DOHH2 (cell line): ENCODE measurements around the gene SPTBN1.

Source experiments
- H3F3A ChIP-seq: fragments of 200-600 bp; sonication (generic), shearing (Covaris generic); 2 replicates; pipeline ENCODE4 v1.6.0; 2016; ENCODE audit warnings: antibody characterized with exemption, mild to moderate bottlenecking; ENCODE audit not compliant: control insufficient read depth, insufficient read depth
- H3K27ac ChIP-seq: fragments of 200-600 bp; sonication (generic); 2 replicates; pipeline ENCODE4 v1.5.1; 2014; ENCODE audit warnings: low read depth, mild to moderate bottlenecking, low read length, moderate library complexity
- H3K27me3 ChIP-seq: fragments of 200-600 bp; sonication (generic); 2 replicates; pipeline ENCODE4 v1.6.1; 2014; ENCODE audit warnings: mild to moderate bottlenecking, low read length, mixed read lengths; ENCODE audit not compliant: control insufficient read depth
- H3K36me3 ChIP-seq: fragments of 200-600 bp; sonication (generic); 2 replicates; pipeline ENCODE4 v1.6.1; 2014; ENCODE audit warnings: mild to moderate bottlenecking, low read length, moderate library complexity, mixed read lengths; ENCODE audit not compliant: control insufficient read depth
- H3K4me1 ChIP-seq: fragments of 200-600 bp; sonication (generic); 2 replicates; pipeline ENCODE4 v1.6.1; 2014; ENCODE audit warnings: mild to moderate bottlenecking, low read length, mixed read lengths; ENCODE audit not compliant: control insufficient read depth
- H3K4me2 ChIP-seq: fragments of 200-600 bp; sonication (generic); 2 replicates; pipeline ENCODE4 v1.6.0; 2014; ENCODE audit warnings: mild to moderate bottlenecking, low read length, moderate library complexity
- H3K4me3 ChIP-seq: fragments of 200-600 bp; sonication (generic); 2 replicates; pipeline ENCODE4 v1.5.1; 2014; ENCODE audit warnings: mild to moderate bottlenecking, low read length, mixed read lengths
- H3K79me2 ChIP-seq: fragments of 200-600 bp; sonication (generic); 2 replicates; pipeline ENCODE4 v1.6.1; 2014; ENCODE audit warnings: mild to moderate bottlenecking, low read length, mixed read lengths; ENCODE audit not compliant: control insufficient read depth
- H3K9me2 ChIP-seq: fragments of 200-600 bp; sonication (generic); replicated peaks from 2 replicates; pipeline ENCODE4 v1.6.1; 2014; ENCODE audit warnings: mild to moderate bottlenecking, low read length, mixed read lengths; ENCODE audit not compliant: control insufficient read depth
- H3K9me3 ChIP-seq: fragments of 200-600 bp; sonication (generic); 2 replicates; pipeline ENCODE4 v1.6.1; 2014; ENCODE audit warnings: antibody characterized with exemption, low read length, mixed read lengths; ENCODE audit not compliant: control insufficient read depth, insufficient read depth
- H4K20me1 ChIP-seq: fragments of 200-600 bp; sonication (generic); 2 replicates; pipeline ENCODE4 v1.6.0; 2014; ENCODE audit warnings: low read depth, mild to moderate bottlenecking, antibody characterized with exemption, low read length, moderate library complexity; ENCODE audit not compliant: control insufficient read depth, insufficient read depth
- EZH2phosphoT487 ChIP-seq: fragments of 200-600 bp; sonication (generic); IDR thresholded peaks from 2 replicates; pipeline ENCODE4 v1.6.1; 2017; ENCODE audit warnings: borderline replicate concordance, mild to moderate bottlenecking, antibody characterized with exemption, low read length, moderate library complexity, mixed read lengths
- TF ChIP-seq, protein P1 (sequence below): fragments of 200-600 bp; sonication (generic); IDR thresholded peaks from one replicate; pipeline ENCODE4 v1.5.1; 2014; ENCODE audit warnings: antibody characterized with exemption, mild to moderate bottlenecking, low read depth, low read length; ENCODE audit not compliant: poor library complexity, severe bottlenecking

Gene SPTBN1

DNA sequence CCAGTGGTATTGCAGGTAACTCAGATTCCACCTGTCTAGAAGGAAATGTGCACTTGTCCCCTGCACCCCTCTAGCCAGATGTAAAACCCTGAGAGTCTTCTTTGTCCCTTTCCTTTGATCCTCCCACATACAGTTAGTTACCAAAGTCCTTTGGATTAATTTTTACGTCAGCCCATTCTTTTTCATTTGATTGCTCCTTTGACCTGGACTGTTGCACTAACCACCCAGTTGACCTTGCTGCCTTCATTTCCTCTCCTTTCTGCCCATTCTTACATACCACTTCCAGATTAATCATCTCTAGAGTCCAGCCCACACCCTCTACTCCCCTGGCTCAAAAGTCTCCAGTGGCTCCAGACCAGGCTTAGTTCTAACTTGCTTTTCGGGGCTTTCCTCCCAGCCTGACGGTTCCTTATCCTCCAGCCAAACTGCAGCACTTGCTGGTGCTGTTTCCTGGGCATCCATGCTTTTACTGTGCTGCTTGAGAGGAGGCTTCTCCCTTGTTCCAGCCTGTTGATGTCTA, 99.3 kb downstream of the SPTBN1 start:
- Histone ChIP-seq H3F3A (peaks cover 3% of the 10 kb centered on the region; the same call in 1 of the 2 replicates), H3K27ac (no peak overlapping the region), H3K36me3 (no peaks in the 10 kb centered on the region)

DNA sequence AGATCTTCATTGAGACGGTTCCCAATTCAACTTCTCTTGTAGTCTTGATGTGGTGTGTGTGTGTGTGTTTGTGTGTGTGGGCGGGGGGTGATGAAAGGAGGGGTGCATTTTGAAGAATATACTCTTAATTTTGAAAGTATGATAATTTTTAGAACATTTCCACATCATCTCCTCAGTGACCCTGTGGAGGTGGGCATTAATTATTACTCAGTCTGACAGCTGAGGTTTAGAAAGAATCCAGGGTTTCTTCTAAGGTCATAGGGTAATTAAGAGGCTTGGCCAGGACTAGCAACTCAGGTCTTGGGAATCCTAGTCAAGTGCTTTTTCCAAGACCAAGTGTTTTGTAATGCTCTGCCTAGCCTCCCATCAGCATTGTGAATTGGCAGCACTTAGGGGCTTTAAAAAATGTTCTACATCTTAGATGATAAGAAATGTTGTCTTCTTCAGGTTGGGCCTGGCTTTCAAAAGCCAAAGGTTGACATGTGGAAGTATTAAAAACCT, 100.5 kb downstream of the SPTBN1 start:
- H4K20me1 ChIP-seq: no peaks in the 10 kb centered on the region
- H3K9me2 ChIP-seq: no peaks in the 10 kb centered on the region
- H3K27me3 ChIP-seq: peaks cover 22% of the 10 kb centered on the region
- H3K79me2 ChIP-seq: peaks cover 7% of the 10 kb centered on the region
- H3K36me3 ChIP-seq: no peaks in the 10 kb centered on the region
- H3K27ac ChIP-seq: no peak overlapping the region
- H3K4me1 ChIP-seq: peaks cover 42% of the 10 kb centered on the region
- H3K9me3 ChIP-seq: no peaks in the 10 kb centered on the region
- peaks cover 3% of the 10 kb centered on the region; the same call in 1 of the 2 replicates for H3F3A ChIP-seq
- H3K4me3 ChIP-seq: no peak overlapping the region
- TF ChIP-seq, protein P1, sequence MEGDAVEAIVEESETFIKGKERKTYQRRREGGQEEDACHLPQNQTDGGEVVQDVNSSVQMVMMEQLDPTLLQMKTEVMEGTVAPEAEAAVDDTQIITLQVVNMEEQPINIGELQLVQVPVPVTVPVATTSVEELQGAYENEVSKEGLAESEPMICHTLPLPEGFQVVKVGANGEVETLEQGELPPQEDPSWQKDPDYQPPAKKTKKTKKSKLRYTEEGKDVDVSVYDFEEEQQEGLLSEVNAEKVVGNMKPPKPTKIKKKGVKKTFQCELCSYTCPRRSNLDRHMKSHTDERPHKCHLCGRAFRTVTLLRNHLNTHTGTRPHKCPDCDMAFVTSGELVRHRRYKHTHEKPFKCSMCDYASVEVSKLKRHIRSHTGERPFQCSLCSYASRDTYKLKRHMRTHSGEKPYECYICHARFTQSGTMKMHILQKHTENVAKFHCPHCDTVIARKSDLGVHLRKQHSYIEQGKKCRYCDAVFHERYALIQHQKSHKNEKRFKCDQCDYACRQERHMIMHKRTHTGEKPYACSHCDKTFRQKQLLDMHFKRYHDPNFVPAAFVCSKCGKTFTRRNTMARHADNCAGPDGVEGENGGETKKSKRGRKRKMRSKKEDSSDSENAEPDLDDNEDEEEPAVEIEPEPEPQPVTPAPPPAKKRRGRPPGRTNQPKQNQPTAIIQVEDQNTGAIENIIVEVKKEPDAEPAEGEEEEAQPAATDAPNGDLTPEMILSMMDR: no peak
- no peak for TF ChIP-seq EZH2phosphoT487
- H3K4me2 ChIP-seq: no peak overlapping the region

More for the DNA sequence above, 99.3 kb downstream of the SPTBN1 start:
- H3K9me2 ChIP-seq: no peaks in the 10 kb centered on the region
- no peak overlapping the region for H3K4me2 ChIP-seq
- H3K4me3 ChIP-seq: no peak overlapping the region
- H4K20me1 ChIP-seq: no peaks in the 10 kb centered on the region
- H3K4me1 ChIP-seq: peaks cover 43% of the 10 kb centered on the region
- 0 out of 2 replicates have a peak, but pooled peaks cover 2% of the 10 kb centered on the region for H3K79me2 ChIP-seq
- H3K9me3 ChIP-seq: no peaks in the 10 kb centered on the region
- no peak for TF ChIP-seq EZH2phosphoT487
- TF ChIP-seq, protein P1: no peak
- H3K27me3 ChIP-seq: peaks cover 15% of the 10 kb centered on the region

DNA sequence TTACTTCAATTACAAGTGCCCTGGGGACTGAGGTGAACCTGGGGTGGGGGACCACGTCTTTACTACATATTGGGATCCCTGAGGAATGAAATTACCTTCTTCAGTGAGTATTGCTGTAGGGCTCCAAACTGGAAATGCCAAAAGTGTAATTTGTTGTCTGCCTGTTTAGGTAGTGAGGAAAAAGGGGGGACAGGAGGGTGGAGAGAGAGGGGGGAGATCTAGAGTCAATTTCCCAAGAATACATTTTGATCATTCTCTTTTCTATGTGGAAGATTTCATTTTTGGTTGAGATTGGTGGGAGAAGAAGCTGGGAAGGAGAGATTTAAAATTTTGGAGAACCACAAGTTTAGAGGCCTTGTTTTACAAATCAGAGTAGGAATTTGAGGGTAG, 101.1 kb downstream of the SPTBN1 start:
- Histone ChIP-seq H3K27ac (no peak overlapping the region), H3K4me1 (peaks cover 42% of the 10 kb centered on the region), H4K20me1 (no peaks in the 10 kb centered on the region), H3K4me2 (peak overlapping the region; percentile 93), H3K79me2 (peaks cover 7% of the 10 kb centered on the region), H3K27me3 (peaks cover 22% of the 10 kb centered on the region), H3K9me3 (no peaks in the 10 kb centered on the region), H3K9me2 (no peaks in the 10 kb centered on the region), H3K36me3 (no peaks in the 10 kb centered on the region), H3F3A (peaks cover 3% of the 10 kb centered on the region; the same call in 1 of the 2 replicates), H3K4me3 (peak overlapping the region; percentile 85)
- TF ChIP-seq EZH2phosphoT487: no peak
- TF ChIP-seq, protein P1: no peak
